Stimulated activated naive CD8-positive, alpha-beta T cell treated with anti-CD3 and anti-CD28 coated beads, Interleukin-15, amount 100 ng/mL, for 72 hours (primary cell): ENCODE measurements around the gene SLX4IP.

ENCODE experiments used
- ATAC-seq: fragments of 150-1000 bp; cut with Tn5 transposase; 2 replicates; pipeline ENCODE4 v1.10.0; 2021; ENCODE audit warnings: mild to moderate bottlenecking, moderate library complexity
- DNase-seq, 2 donors: peaks; one replicate each; pipeline ENCODE4 v3.0.0; 2021 to 2022
- H3K27ac Mint-ChIP-seq, 2 donors: one replicate each; pipeline ENCODE4 v1.8.0; 2022; ENCODE audit warnings: mild to moderate bottlenecking in 2 of 2, mixed read lengths in 2 of 2, moderate library complexity in 2 of 2
- H3K27me3 Mint-ChIP-seq: one replicate; pipeline ENCODE4 v1.8.0; 2022; ENCODE audit warnings: mixed read lengths
- H3K4me1 Mint-ChIP-seq: one replicate; pipeline ENCODE4 v1.8.0; 2022; ENCODE audit warnings: mild to moderate bottlenecking, mixed read lengths
- H3K4me3 Mint-ChIP-seq, 2 donors: one replicate each; pipeline ENCODE4 v1.8.0; 2022; ENCODE audit warnings: mild to moderate bottlenecking in 2 of 2, mixed read lengths in 2 of 2, moderate library complexity in 1 of 2
- H3K9me3 Mint-ChIP-seq, 2 donors: one replicate each; pipeline ENCODE4 v1.8.0; 2022; ENCODE audit warnings: mixed read lengths in 2 of 2

The SLX4IP gene

DNA sequence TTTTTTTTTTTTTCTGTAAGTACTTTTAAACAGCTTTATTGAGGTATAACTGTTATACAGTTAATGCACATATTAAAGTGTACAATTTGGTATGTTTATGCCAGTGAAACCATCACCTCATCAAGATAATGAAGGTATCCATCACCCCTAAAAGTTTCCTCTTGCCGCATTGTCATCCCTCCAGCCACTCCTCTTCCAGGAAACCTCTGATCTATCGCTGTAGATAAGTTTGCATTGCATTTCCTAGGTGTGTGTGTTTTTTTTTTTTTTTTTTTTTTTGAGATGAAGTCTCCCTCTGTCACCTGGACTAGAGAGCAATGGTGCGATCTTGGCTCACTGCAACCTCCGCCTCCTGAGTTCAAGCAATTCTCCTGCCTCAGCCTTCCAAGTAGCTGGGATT is 3.1 kb downstream of the SLX4IP start:
- DNase-seq (no peak), ATAC-seq (no peak)
- Mint-ChIP-seq H3K27ac (no peak overlapping the region), H3K27me3 (no peaks in the 10 kb centered on the region), H3K4me1 (peaks cover 14% of the 10 kb centered on the region), H3K9me3 (no peaks in the 10 kb centered on the region), H3K4me3 (no peak overlapping the region)

DNA sequence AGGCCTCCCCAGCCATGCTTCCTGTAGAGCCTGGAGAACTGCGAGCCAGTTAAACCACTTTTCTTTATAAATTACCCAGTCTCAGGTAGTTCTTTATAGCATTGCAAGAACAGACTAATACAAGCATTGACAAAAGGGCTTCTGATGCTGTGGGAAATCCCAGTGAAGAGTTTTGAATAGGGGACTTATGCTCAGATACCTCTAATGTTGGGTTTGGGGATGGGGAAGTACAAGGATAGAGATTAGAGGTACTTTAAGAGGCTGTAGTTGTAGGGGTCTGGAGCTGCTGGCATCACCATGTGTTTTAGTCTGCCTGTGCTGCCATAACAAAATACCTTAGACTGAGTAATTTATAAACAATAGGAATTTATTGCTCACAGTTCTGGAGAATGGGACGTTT is 8.8 kb downstream of the SLX4IP start:
- Mint-ChIP-seq H3K4me1 (peaks cover 31% of the 10 kb centered on the region), H3K4me3 (no peak overlapping the region), H3K27ac (no peak overlapping the region), H3K9me3 (no peaks in the 10 kb centered on the region), H3K27me3 (no peaks in the 10 kb centered on the region)
- ATAC-seq (no peak), DNase-seq (no peak)

- Mint-ChIP-seq H3K4me1 (peaks cover 31% of the 10 kb centered on the region), H3K27ac (no peak overlapping the region), H3K27me3 (no peaks in the 10 kb centered on the region), H3K4me3 (no peak overlapping the region), H3K9me3 (no peaks in the 10 kb centered on the region)
- DNase-seq (no peak), ATAC-seq (no peak)
Observed at GRCh38 chr20:10445758-10446157, 10.7 kb downstream of the SLX4IP start.

- ATAC-seq = peak; percentile 99
- H3K9me3 Mint-ChIP-seq = no peaks in the 10 kb centered on the region
- DNase-seq = peak; percentile 57 to 72
- H3K4me1 Mint-ChIP-seq = peaks cover 31% of the 10 kb centered on the region
- H3K4me3 Mint-ChIP-seq = peak overlapping the region; percentile 72 to 85
- H3K27ac Mint-ChIP-seq = peak overlapping the region; percentile 91 to 93
- no peaks in the 10 kb centered on the region for H3K27me3 Mint-ChIP-seq
Observed at GRCh38 chr20:10447028-10447427, 11.9 kb downstream of the SLX4IP start.

GRCh38 chr20:10448270-10449156 is 13.4 kb downstream of the SLX4IP start:
- Mint-ChIP-seq H3K4me3 (no peak overlapping the region), H3K27ac (peak overlapping the region in 1 of 2 donors; percentile 50)

GRCh38 chr20:10449270-10449669 is 14.2 kb downstream of the SLX4IP start:
- DNase-seq (no peak), ATAC-seq (no peak)
- no peak overlapping the region for H3K4me3 Mint-ChIP-seq
- H3K27me3 Mint-ChIP-seq = no peaks in the 10 kb centered on the region
- H3K27ac Mint-ChIP-seq = no peak overlapping the region
- no peaks in the 10 kb centered on the region for H3K9me3 Mint-ChIP-seq
- peaks cover 38% of the 10 kb centered on the region for H3K4me1 Mint-ChIP-seq

More at GRCh38 chr20:10448270-10449156, 13.4 kb downstream of the SLX4IP start:
- H3K9me3 Mint-ChIP-seq = no peaks in the 10 kb centered on the region
- no peaks in the 10 kb centered on the region for H3K27me3 Mint-ChIP-seq
- H3K4me1 Mint-ChIP-seq = peaks cover 36% of the 10 kb centered on the region
- no peak for DNase-seq
- ATAC-seq = no peak

DNA sequence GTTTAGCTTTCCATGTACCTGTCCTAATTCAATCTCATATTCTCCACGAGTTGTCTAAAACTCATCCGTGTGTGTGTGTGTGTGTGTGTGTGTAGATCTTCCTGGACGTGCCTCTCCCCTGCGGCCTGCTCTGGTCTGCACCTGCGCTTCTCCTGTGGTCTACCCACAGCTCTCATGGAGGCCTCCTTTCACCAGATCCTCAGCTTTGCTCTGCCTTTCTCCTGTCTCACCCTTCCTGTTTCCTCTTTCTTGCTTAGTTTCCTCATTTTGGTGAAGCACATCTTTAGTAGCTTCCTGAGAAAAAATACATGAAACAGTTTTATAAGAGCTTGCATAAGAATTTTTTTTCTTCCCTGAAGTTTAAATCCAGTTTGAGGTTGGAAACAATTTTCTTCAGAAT is 18.1 kb downstream of the SLX4IP start:
- H3K27ac Mint-ChIP-seq = peak overlapping the region; percentile 74 to 89
- peak overlapping the region; percentile 50 to 64 for H3K4me3 Mint-ChIP-seq
- H3K9me3 Mint-ChIP-seq = peaks cover 0 to 8% of the 10 kb centered on the region in 2 donors
- ATAC-seq = peak; percentile 80
- no peaks in the 10 kb centered on the region for H3K27me3 Mint-ChIP-seq
- DNase-seq = peak in 1 of 2 donors; percentile 37
- peaks cover 19% of the 10 kb centered on the region for H3K4me1 Mint-ChIP-seq

- Mint-ChIP-seq H3K4me1 (peaks cover 22% of the 10 kb centered on the region), H3K27me3 (no peaks in the 10 kb centered on the region), H3K27ac (peak overlapping the region; percentile 1 to 89), H3K9me3 (peaks cover 0 to 8% of the 10 kb centered on the region in 2 donors), H3K4me3 (peak overlapping the region; percentile 50 to 64)
- ATAC-seq (no peak), DNase-seq (no peak)
Observed at GRCh38 chr20:10454151-10454750, 19.1 kb downstream of the SLX4IP start.

DNA sequence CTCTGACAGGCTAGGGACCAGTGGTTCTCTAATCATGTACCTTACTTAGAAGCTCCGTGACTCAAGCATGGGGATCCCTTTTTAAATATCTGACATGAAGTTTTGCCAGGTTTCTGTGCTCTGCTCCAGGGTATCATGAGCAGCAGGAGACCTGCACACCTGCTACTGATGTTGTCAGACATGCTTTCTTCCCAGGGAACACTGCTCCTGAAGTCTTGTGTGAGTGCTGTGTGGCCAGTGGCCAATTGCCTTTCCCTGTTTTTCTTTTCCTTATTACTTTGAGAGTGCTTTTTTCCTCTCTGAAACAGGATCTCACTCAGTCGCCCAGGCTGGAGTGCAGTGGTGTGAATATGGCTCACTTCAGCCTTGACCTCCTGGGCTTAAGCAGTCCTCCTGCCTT is 26.4 kb downstream of the SLX4IP start:
- peaks cover 26% of the 10 kb centered on the region for H3K4me1 Mint-ChIP-seq
- peaks cover 10 to 14% of the 10 kb centered on the region in 2 donors for H3K9me3 Mint-ChIP-seq
- no peaks in the 10 kb centered on the region for H3K27me3 Mint-ChIP-seq
- ATAC-seq = no peak
- peak overlapping the region in 1 of 2 donors; percentile 71 for H3K27ac Mint-ChIP-seq
- DNase-seq = no peak
- H3K4me3 Mint-ChIP-seq = no peak overlapping the region

GRCh38 chr20:10462516-10462915 is 27.4 kb downstream of the SLX4IP start:
- Mint-ChIP-seq H3K27ac (no peak overlapping the region), H3K9me3 (peaks cover 7 to 10% of the 10 kb centered on the region in 2 donors)
- DNase-seq = no peak

GRCh38 chr20:10463622-10464021 is 28.5 kb downstream of the SLX4IP start:
- no peak for ATAC-seq
- H3K27me3 Mint-ChIP-seq = no peaks in the 10 kb centered on the region
- H3K27ac Mint-ChIP-seq = no peak overlapping the region
- no peak for DNase-seq
- H3K4me3 Mint-ChIP-seq = no peak overlapping the region
- H3K4me1 Mint-ChIP-seq = peaks cover 34% of the 10 kb centered on the region
- H3K9me3 Mint-ChIP-seq = peaks cover 6 to 10% of the 10 kb centered on the region in 2 donors

More at GRCh38 chr20:10462516-10462915, 27.4 kb downstream of the SLX4IP start:
- ATAC-seq = no peak
- no peak overlapping the region for H3K4me3 Mint-ChIP-seq
- H3K4me1 Mint-ChIP-seq = peaks cover 26% of the 10 kb centered on the region
- no peaks in the 10 kb centered on the region for H3K27me3 Mint-ChIP-seq

GRCh38 chr20:10465135-10465534 is 30.0 kb downstream of the SLX4IP start:
- Mint-ChIP-seq H3K4me1 (peaks cover 28% of the 10 kb centered on the region), H3K27ac (no peak overlapping the region), H3K4me3 (no peak overlapping the region), H3K27me3 (no peaks in the 10 kb centered on the region), H3K9me3 (peaks cover 6 to 10% of the 10 kb centered on the region in 2 donors)
- DNase-seq = no peak
- no peak for ATAC-seq

GRCh38 chr20:10466325-10466724 is 31.2 kb downstream of the SLX4IP start:
- H3K4me1 Mint-ChIP-seq = peaks cover 23% of the 10 kb centered on the region

DNA sequence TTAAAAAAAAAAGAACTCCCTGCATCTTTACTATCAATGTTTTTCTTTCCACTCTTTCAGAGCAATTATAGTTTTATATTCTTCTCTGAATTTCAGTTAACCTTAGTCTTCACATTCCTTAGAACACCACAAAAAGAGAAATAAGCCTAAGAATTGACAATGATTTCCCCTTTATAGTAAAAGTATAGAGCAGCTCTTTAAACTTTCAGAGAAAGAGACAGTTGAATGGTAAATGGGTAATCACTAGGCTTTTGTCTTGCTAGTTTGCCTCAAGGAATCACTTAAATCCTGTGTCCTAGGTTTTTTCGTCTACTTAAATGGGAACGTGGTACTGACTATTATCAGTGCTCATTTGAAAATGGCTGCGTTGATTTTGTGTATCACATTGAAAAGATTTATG is 31.8 kb downstream of the SLX4IP start:
- Mint-ChIP-seq H3K27me3 (no peaks in the 10 kb centered on the region), H3K9me3 (peaks cover 0 to 6% of the 10 kb centered on the region in 2 donors), H3K4me3 (no peak overlapping the region), H3K27ac (peak overlapping the region in 1 of 2 donors; percentile 54), H3K4me1 (peaks cover 18% of the 10 kb centered on the region)
- DNase-seq (no peak), ATAC-seq (no peak)

More at GRCh38 chr20:10466325-10466724, 31.2 kb downstream of the SLX4IP start:
- Mint-ChIP-seq H3K27me3 (no peaks in the 10 kb centered on the region), H3K9me3 (peaks cover 0 to 6% of the 10 kb centered on the region in 2 donors), H3K27ac (peak overlapping the region in 1 of 2 donors; percentile 54), H3K4me3 (no peak overlapping the region)
- DNase-seq (no peak), ATAC-seq (no peak)

DNA sequence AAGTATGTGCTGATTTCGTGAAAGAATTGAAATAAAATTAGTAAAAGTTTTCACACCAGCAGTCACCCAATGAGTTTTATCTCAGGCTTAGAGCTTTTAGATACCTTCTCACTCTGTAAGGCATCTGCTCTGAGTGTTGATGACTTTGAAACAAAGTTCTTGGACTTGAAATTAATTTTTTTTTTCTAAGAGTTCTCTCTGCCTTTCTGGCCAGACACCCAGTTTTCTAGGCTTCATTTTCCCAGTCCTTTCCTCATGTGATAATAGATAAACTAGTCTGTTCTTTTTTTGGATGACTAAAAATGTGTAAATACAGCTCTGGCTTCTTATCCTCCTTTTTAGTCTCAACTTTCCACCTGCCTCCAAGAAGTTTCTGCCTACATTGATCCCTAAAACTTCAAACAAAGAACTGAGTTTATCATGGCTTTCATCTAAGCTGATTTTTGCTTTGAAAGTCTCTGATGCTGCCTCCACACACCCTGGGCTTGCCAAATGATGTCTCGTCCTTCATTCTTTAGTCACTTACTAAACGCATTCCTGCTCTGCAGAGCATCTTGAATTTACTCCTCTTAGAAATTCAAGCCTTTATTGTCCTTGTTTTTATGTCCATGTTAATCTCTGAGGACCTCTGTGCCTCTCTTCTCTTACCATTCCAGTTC is 32.7 kb downstream of the SLX4IP start:
- Mint-ChIP-seq H3K4me3 (no peak overlapping the region), H3K4me1 (peaks cover 14% of the 10 kb centered on the region), H3K27ac (no peak overlapping the region), H3K27me3 (no peaks in the 10 kb centered on the region), H3K9me3 (peaks cover 0 to 6% of the 10 kb centered on the region in 2 donors)
- DNase-seq (no peak), ATAC-seq (no peak)
